SK-N-SH treated with all-trans-retinoic acid at 6 μM for 48 hours (cell line): ENCODE measurements around the gene DST.
"Not testable (repeated sequence)": the region's sequence is repeated elsewhere in the genome, so short reads cannot be mapped to it uniquely, and the experiment has no call there.

Experiments used
- ATAC-seq: fragments of 200-7000 bp; cut with Tn5 transposase; 3 replicates; pipeline ENCODE4 v1.9.1; 2020; ENCODE audit warnings: mild to moderate bottlenecking, moderate library complexity
- ARNTL ChIP-seq: fragments of 450-650 bp; formaldehyde crosslinking; IDR thresholded peaks from 2 replicates; pipeline ENCODE4 v1.5.0; 2020; ENCODE audit warnings: low read depth, mild to moderate bottlenecking, moderate library complexity, borderline replicate concordance
- BACH2 ChIP-seq: fragments of 250-450 bp; sonication (Bioruptor Pico); IDR thresholded peaks from 2 replicates; pipeline ENCODE4 v1.9.0; 2021; ENCODE audit warnings: mild to moderate bottlenecking, borderline replicate concordance
- CREB5 ChIP-seq: fragments of 250-450 bp; sonication (Bioruptor Pico); IDR thresholded peaks from 2 replicates; pipeline ENCODE4 v1.5.1; 2020; ENCODE audit warnings: low read depth, mild to moderate bottlenecking, moderate library complexity
- CSDC2 ChIP-seq: fragments of 250-450 bp; sonication (Bioruptor Pico); IDR thresholded peaks from 2 replicates; pipeline ENCODE4 v1.5.0; 2020; ENCODE audit warnings: mild to moderate bottlenecking, moderate library complexity
- CSRNP3 ChIP-seq: fragments of 250-450 bp; sonication (Bioruptor Pico); IDR thresholded peaks from 2 replicates; pipeline ENCODE4 v1.5.1; 2021; ENCODE audit warnings: mild to moderate bottlenecking, moderate library complexity
- ESRRG ChIP-seq: fragments of 250-450 bp; sonication (Bioruptor Pico); IDR thresholded peaks from 2 replicates; pipeline ENCODE4 v1.6.1; 2021; ENCODE audit warnings: mild to moderate bottlenecking
- GLIS3 ChIP-seq: fragments of 250-450 bp; sonication (Bioruptor Pico); IDR thresholded peaks from 2 replicates; pipeline ENCODE4 v1.5.0; 2020; ENCODE audit warnings: mild to moderate bottlenecking, moderate library complexity
- ISL1 ChIP-seq: fragments of 250-450 bp; sonication (Bioruptor Pico); IDR thresholded peaks from 2 replicates; pipeline ENCODE4 v2.1.2; 2022; ENCODE audit warnings: mild to moderate bottlenecking, moderate library complexity
- OSR1 ChIP-seq: fragments of 250-450 bp; sonication (Bioruptor Pico); IDR thresholded peaks from 2 replicates; pipeline ENCODE4 v1.8.0; 2022; ENCODE audit warnings: moderate library complexity, mild to moderate bottlenecking, inconsistent platforms
- PATZ1 ChIP-seq: fragments of 250-450 bp; sonication (Bioruptor Pico); IDR thresholded peaks from 2 replicates; pipeline ENCODE4 v1.8.0; 2020; ENCODE audit warnings: mild to moderate bottlenecking, moderate library complexity, borderline replicate concordance
- POU6F1 ChIP-seq: fragments of 250-450 bp; sonication (Bioruptor Pico); IDR thresholded peaks from 2 replicates; pipeline ENCODE4 v1.8.0; 2021; ENCODE audit warnings: low read depth, mild to moderate bottlenecking, moderate library complexity, borderline replicate concordance
- PPARA ChIP-seq: fragments of 250-450 bp; sonication (Bioruptor Pico); IDR thresholded peaks from 2 replicates; pipeline ENCODE4 v1.5.0; 2020; ENCODE audit warnings: mild to moderate bottlenecking, borderline replicate concordance
- SNAI2 ChIP-seq: fragments of 250-450 bp; sonication (Bioruptor Pico); IDR thresholded peaks from 2 replicates; pipeline ENCODE4 v1.5.0; 2020; ENCODE audit warnings: mild to moderate bottlenecking, moderate library complexity
- TCF4 ChIP-seq: fragments of 250-450 bp; sonication (Bioruptor Pico); IDR thresholded peaks from 2 replicates; pipeline ENCODE4 v1.8.0; 2021; ENCODE audit warnings: mild to moderate bottlenecking, moderate library complexity, borderline replicate concordance
- TOX ChIP-seq: fragments of 250-450 bp; sonication (Bioruptor Pico); IDR thresholded peaks from 2 replicates; pipeline ENCODE4 v1.8.0; 2021; ENCODE audit warnings: mild to moderate bottlenecking, moderate library complexity, borderline replicate concordance
- ZC3H10 ChIP-seq: fragments of 250-450 bp; sonication (Bioruptor Pico); IDR thresholded peaks from 2 replicates; pipeline ENCODE4 v1.5.1; 2021; ENCODE audit warnings: mild to moderate bottlenecking, moderate library complexity
- ZFP3 ChIP-seq: fragments of 250-450 bp; sonication (Bioruptor Pico); IDR thresholded peaks from 2 replicates; pipeline ENCODE4 v1.5.0; 2020; ENCODE audit warnings: mild to moderate bottlenecking, moderate library complexity
- ZFP30 ChIP-seq: fragments of 450-650 bp; formaldehyde crosslinking; IDR thresholded peaks from 2 replicates; pipeline ENCODE4 v1.5.0; 2022; ENCODE audit warnings: mild to moderate bottlenecking, moderate library complexity
- ZNF565 ChIP-seq: fragments of 450-650 bp; formaldehyde crosslinking; conservative IDR thresholded peaks from 2 replicates; pipeline ENCODE4 v1.5.0; 2020; ENCODE audit warnings: low read depth, mild to moderate bottlenecking, moderate library complexity
- ZNF70 ChIP-seq: fragments of 450-650 bp; formaldehyde crosslinking; IDR thresholded peaks from 2 replicates; pipeline ENCODE4 v1.5.0; 2020; ENCODE audit warnings: mild to moderate bottlenecking, moderate library complexity
- ZNF8 ChIP-seq: fragments of 450-650 bp; formaldehyde crosslinking; IDR thresholded peaks from 2 replicates; pipeline ENCODE4 v1.5.0; 2020; ENCODE audit warnings: mild to moderate bottlenecking, moderate library complexity

DST gene

GRCh38 chr6:56567501-56567900, 75.2 kb downstream of the DST start:
- TF ChIP-seq ARNTL (CRISPR knock-in tag) (no peak), ZNF8 (CRISPR knock-in tag) (no peak), ISL1 (CRISPR knock-in tag) (no peak), ZNF565 (CRISPR knock-in tag) (no peak), BACH2 (no peak), OSR1 (CRISPR knock-in tag) (no peak), GLIS3 (CRISPR knock-in tag) (no peak), PPARA (CRISPR knock-in tag) (no peak), ZFP30 (CRISPR knock-in tag) (no peak), SNAI2 (CRISPR knock-in tag) (no peak), TCF4 (no peak), CSDC2 (CRISPR knock-in tag) (no peak)
- TF ChIP-seq, all 23 proteins: peak for 0
- ATAC-seq = no peak

GRCh38 chr6:56562730-56563129, 80.0 kb downstream of the DST start:
- peak; percentile 93 for TF ChIP-seq ZNF8 (CRISPR knock-in tag)
- ATAC-seq = not testable (repeated sequence)

GRCh38 chr6:56556751-56557540, 85.7 kb downstream of the DST start:
- TF ChIP-seq CSRNP3 (CRISPR knock-in tag) (no peak), ISL1 (CRISPR knock-in tag) (no peak), SNAI2 (CRISPR knock-in tag) (no peak), ZNF70 (CRISPR knock-in tag) (no peak), CSDC2 (CRISPR knock-in tag) (no peak), BACH2 (no peak), ZFP3 (CRISPR knock-in tag) (no peak), POU6F1 (CRISPR knock-in tag) (no peak), PPARA (CRISPR knock-in tag) (no peak), ZC3H10 (no peak), ZFP30 (CRISPR knock-in tag) (no peak), OSR1 (CRISPR knock-in tag) (no peak)
- ATAC-seq = no peak

GRCh38 chr6:56555438-56555872, 87.2 kb downstream of the DST start:
- peak; percentile 35; the same call in 2 of the 3 replicates for ATAC-seq
- no peak for TF ChIP-seq ARNTL (CRISPR knock-in tag)
- TF ChIP-seq ZNF70 (CRISPR knock-in tag) = no peak
- no peak for TF ChIP-seq ZFP3 (CRISPR knock-in tag)
- no peak for TF ChIP-seq CSDC2 (CRISPR knock-in tag)
- TF ChIP-seq ZNF565 (CRISPR knock-in tag) = no peak
- no peak for TF ChIP-seq PATZ1 (CRISPR knock-in tag)
- TF ChIP-seq SNAI2 (CRISPR knock-in tag) = no peak
- TF ChIP-seq ESRRG (CRISPR knock-in tag) = no peak
- TF ChIP-seq CSRNP3 (CRISPR knock-in tag) = no peak
- no peak for TF ChIP-seq ZFP30 (CRISPR knock-in tag)
- TF ChIP-seq CREB5 = no peak
- TF ChIP-seq OSR1 (CRISPR knock-in tag) = no peak
- no peak for TF ChIP-seq TCF4
- TF ChIP-seq ISL1 (CRISPR knock-in tag) = no peak
- TF ChIP-seq ZC3H10 = no peak
- TF ChIP-seq GLIS3 (CRISPR knock-in tag) = no peak
- TF ChIP-seq POU6F1 (CRISPR knock-in tag) = no peak
- no peak for TF ChIP-seq TOX (CRISPR knock-in tag)
